H1 (cell line): ENCODE results near the gene PBX1. TPM values are rescaled to one million over a fixed set of nuclear protein-coding genes. Genes with fewer than 3 reads are reported as not detected.

Source experiments
- CTCF ChIA-PET: fragments of 300-600 bp; sonication (Branson Sonifier 250); formaldehyde crosslinking; loops from one replicate; lab custom pipeline; 2021; ENCODE audit not compliant: partially characterized antibody; lab: Charles Lee
- POLR2A ChIA-PET: fragments of 300-600 bp; sonication (Branson Sonifier 250); formaldehyde crosslinking; loops from one replicate; lab custom pipeline; 2021; ENCODE audit warnings: inconsistent platforms; ENCODE audit not compliant: partially characterized antibody; lab: Charles Lee
- DNase-seq, 2 experiments: peaks; one replicate each; pipeline versions ENCODE4 v3.0.0 to v3.0.0-alpha.2; 2010 to 2022; ENCODE audit warnings: low spot score in 2 of 2, low read depth in 1 of 2, mixed read lengths in 1 of 2
- FAIRE-seq: peaks from 2 replicates; lab custom pipeline; 2011; peaks lifted over from hg19 to GRCh38; lab: Jason Lieb, UNC
- H2AFZ ChIP-seq: 2 replicates; pipeline ENCODE4 v1.8.1; 2012; ENCODE audit warnings: low read length, inconsistent platforms
- H2AK5ac ChIP-seq: 2 replicates; pipeline ENCODE4 v1.6.1; 2013; ENCODE audit warnings: low read depth, low read length
- H2BK120ac ChIP-seq: replicated peaks from 2 replicates; pipeline ENCODE3; 2013; ENCODE audit warnings: low read depth, low read length, inconsistent platforms
- H2BK12ac ChIP-seq: 2 replicates; pipeline ENCODE4 v1.6.1; 2013; ENCODE audit warnings: low read depth, low read length
- H2BK15ac ChIP-seq: 2 replicates; pipeline ENCODE4 v1.6.1; 2013; ENCODE audit warnings: low read length
- H2BK20ac ChIP-seq: 2 replicates; pipeline ENCODE4 v1.6.1; 2013; ENCODE audit warnings: low read length
- H2BK5ac ChIP-seq: 2 replicates; pipeline ENCODE4 v1.6.1; 2013; ENCODE audit warnings: low read depth, low read length
- H3K14ac ChIP-seq: 2 replicates; pipeline ENCODE4 v1.6.1; 2013; ENCODE audit warnings: inconsistent platforms; ENCODE audit not compliant: insufficient read length
- H3K18ac ChIP-seq: 2 replicates; pipeline ENCODE4 v1.6.1; 2013; ENCODE audit warnings: low read length; ENCODE audit errors: extremely low read depth
- H3K23ac ChIP-seq: 2 replicates; pipeline ENCODE4 v1.6.1; 2013; ENCODE audit warnings: inconsistent platforms; ENCODE audit not compliant: insufficient read length
- H3K23me2 ChIP-seq: 2 replicates; pipeline ENCODE4 v1.6.1; 2013; ENCODE audit warnings: low read depth, low read length
- H3K27ac ChIP-seq: 2 replicates; pipeline ENCODE4 v1.6.1; 2011; ENCODE audit warnings: low read depth, low read length, inconsistent platforms
- H3K27me3 ChIP-seq, 4 experiments: replicated peaks in 1 of 4; 1 replicate in 1 of 4; 2 replicates in 3 of 4; pipeline versions ENCODE4 v1.6.1 to v1.8.1; 2011 to 2013; ENCODE audit warnings: low read length in 3 of 4, mild to moderate bottlenecking in 3 of 4, inconsistent platforms in 2 of 4, mixed read lengths in 2 of 4, moderate library complexity in 1 of 4; ENCODE audit not compliant: control insufficient read depth in 3 of 4, insufficient read depth in 3 of 4; ENCODE audit errors: extremely low read depth in 1 of 4
- H3K36me3 ChIP-seq, 4 experiments: 2 replicates each; pipeline versions ENCODE4 v1.6.1 to v1.8.1; 2011 to 2013; ENCODE audit warnings: mild to moderate bottlenecking in 4 of 4, low read length in 3 of 4, moderate library complexity in 2 of 4, control low read depth in 1 of 4, inconsistent platforms in 1 of 4; ENCODE audit not compliant: insufficient read depth in 4 of 4, control insufficient read depth in 2 of 4
- H3K4ac ChIP-seq: replicated peaks from 2 replicates; pipeline ENCODE3; 2013; ENCODE audit warnings: low read length, low read depth, mixed read lengths, inconsistent platforms; ENCODE audit not compliant: insufficient read length
- H3K4me1 ChIP-seq, 4 experiments: replicated peaks in 1 of 4; 1 replicate in 1 of 4; 2 replicates in 3 of 4; pipeline versions ENCODE4 v1.6.1 to v1.8.1; 2011 to 2013; ENCODE audit warnings: low read length in 3 of 4, inconsistent platforms in 2 of 4, mixed read lengths in 1 of 4; ENCODE audit not compliant: insufficient read depth in 4 of 4, control insufficient read depth in 3 of 4
- H3K4me2 ChIP-seq, 2 experiments: 2 replicates each; pipeline versions ENCODE4 v1.6.1 to v1.8.1; 2011 to 2013; ENCODE audit warnings: low read depth in 2 of 2, low read length in 2 of 2, control low read depth in 1 of 2, inconsistent platforms in 1 of 2, mild to moderate bottlenecking in 1 of 2; ENCODE audit not compliant: insufficient read depth in 1 of 2
- H3K4me3 ChIP-seq, 4 experiments: fragments of 200-600, 300-600 bp in 1 of 4; sonication (generic), shearing (Covaris generic), sonication (Bioruptor Twin) in 1 of 4; 2 replicates each; pipeline versions ENCODE4 v1.5.1 to v1.8.1; 2011 to 2016; ENCODE audit warnings: low read length in 4 of 4, low read depth in 3 of 4, control low read depth in 2 of 4, inconsistent platforms in 2 of 4, mild to moderate bottlenecking in 2 of 4, mixed read lengths in 1 of 4, moderate library complexity in 1 of 4; ENCODE audit not compliant: insufficient read depth in 2 of 4; ENCODE audit errors: extremely low read depth in 1 of 4
- H3K56ac ChIP-seq: replicated peaks from 2 replicates; pipeline ENCODE3; 2013; ENCODE audit warnings: low read depth, mild to moderate bottlenecking, mixed read lengths, low read length, inconsistent platforms; ENCODE audit not compliant: insufficient read length
- H3K79me1 ChIP-seq: 2 replicates; pipeline ENCODE4 v1.6.1; 2013; ENCODE audit warnings: low read depth, low read length, control low read depth
- H3K79me2 ChIP-seq, 2 experiments: 2 replicates each; pipeline versions ENCODE4 v1.6.1 to v1.8.1; 2012 to 2013; ENCODE audit warnings: low read length in 2 of 2, mild to moderate bottlenecking in 2 of 2, inconsistent platforms in 1 of 2; ENCODE audit not compliant: insufficient read depth in 2 of 2, control insufficient read depth in 1 of 2
- H3K9ac ChIP-seq, 4 experiments: replicated peaks in 1 of 4; 1 replicate in 1 of 4; 2 replicates in 3 of 4; pipeline versions ENCODE4 v1.6.1 to v1.8.1; 2011 to 2013; ENCODE audit warnings: low read depth in 3 of 4, low read length in 3 of 4, control low read depth in 2 of 4, mild to moderate bottlenecking in 2 of 4, moderate library complexity in 2 of 4, inconsistent platforms in 1 of 4; ENCODE audit errors: extremely low read depth in 1 of 4
- H3K9me3 ChIP-seq, 2 experiments: 2 replicates each; pipeline versions ENCODE4 v1.6.1 to v1.8.1; 2012 to 2013; ENCODE audit warnings: mild to moderate bottlenecking in 2 of 2, moderate library complexity in 2 of 2, control low read depth in 1 of 2, inconsistent platforms in 1 of 2, low read depth in 1 of 2, low read length in 1 of 2, mixed read lengths in 1 of 2; ENCODE audit not compliant: insufficient read depth in 2 of 2
- H4K20me1 ChIP-seq, 2 experiments: replicated peaks in 1 of 2; 2 replicates each; pipeline versions ENCODE3 to v1.8.1; 2011 to 2013; ENCODE audit warnings: inconsistent platforms in 2 of 2, low read length in 2 of 2, mild to moderate bottlenecking in 1 of 2; ENCODE audit not compliant: insufficient read depth in 2 of 2, control insufficient read depth in 1 of 2
- H4K5ac ChIP-seq: 2 replicates; pipeline ENCODE4 v1.6.1; 2013; ENCODE audit warnings: low read length, low read depth, mixed read lengths, inconsistent platforms; ENCODE audit not compliant: insufficient read length
- H4K8ac ChIP-seq: 2 replicates; pipeline ENCODE4 v1.8.0; 2013; ENCODE audit warnings: mild to moderate bottlenecking, moderate library complexity, low read length, inconsistent platforms; ENCODE audit not compliant: insufficient read depth; ENCODE audit errors: extremely low read depth
- H4K91ac ChIP-seq: replicated peaks from 2 replicates; pipeline ENCODE3; 2013; ENCODE audit warnings: low read length, mixed read lengths, inconsistent platforms; ENCODE audit not compliant: insufficient read length
- HDAC2 ChIP-seq, 2 experiments: fragments of 300-600 bp in 1 of 2; sonication (generic) in 1 of 2; IDR thresholded peaks; 2 replicates each; pipeline ENCODE4 v1.6.1; 2011 to 2012; ENCODE audit warnings: low read depth in 2 of 2, low read length in 2 of 2, mild to moderate bottlenecking in 2 of 2, moderate library complexity in 2 of 2, borderline replicate concordance in 1 of 2, inconsistent platforms in 1 of 2
- NRF1 ChIP-seq: IDR thresholded peaks from 2 replicates; pipeline ENCODE4 v1.6.1; 2011; ENCODE audit warnings: mild to moderate bottlenecking, low read depth, low read length, improper control_type of control experiment
- RXRA ChIP-seq: IDR thresholded peaks from 2 replicates; pipeline ENCODE4 v1.6.1; 2011; ENCODE audit warnings: low read depth, mild to moderate bottlenecking, low read length, moderate library complexity; ENCODE audit not compliant: insufficient read depth
- SAP30 ChIP-seq: fragments of 300-600 bp; sonication (generic); IDR thresholded peaks from 2 replicates; pipeline ENCODE4 v1.7.1; 2012; ENCODE audit warnings: low read length, moderate library complexity, mild to moderate bottlenecking, inconsistent platforms; ENCODE audit not compliant: insufficient read depth, insufficient replicate concordance
- SIN3A ChIP-seq, 2 experiments: IDR thresholded peaks in 1 of 2; conservative IDR thresholded peaks in 1 of 2; 2 replicates each; pipeline ENCODE4 v1.6.1; 2011 to 2012; ENCODE audit warnings: low read length in 2 of 2, improper control_type of control experiment in 1 of 2, low read depth in 1 of 2, mild to moderate bottlenecking in 1 of 2
- SRF ChIP-seq: IDR thresholded peaks from 2 replicates; pipeline ENCODE4 v1.6.1; 2011; ENCODE audit warnings: mild to moderate bottlenecking, low read depth, low read length, moderate library complexity
- TBP ChIP-seq: IDR thresholded peaks from 2 replicates; pipeline ENCODE4 v1.6.1; 2011; ENCODE audit warnings: low read depth, low read length, improper control_type of control experiment
- WGBS, 2 experiments: shearing (Covaris generic) in 1 of 2; methylation state at CpG; one replicate each; pipeline versions ENCODE4 v1.1.6 to v1.1.7; 2013 to 2015; ENCODE audit warnings: low lambda C conversion rate in 2 of 2, mixed read lengths in 2 of 2, inconsistent platforms in 1 of 2, low coverage in 1 of 2, missing lambda C conversion rate in 1 of 2; ENCODE audit not compliant: insufficient replicate concordance in 2 of 2, insufficient coverage in 1 of 2, insufficient read length in 1 of 2; ENCODE audit errors: extremely low coverage in 1 of 2, missing lambda C conversion rate in 1 of 2; 5-methylcytosine and 5-hydroxymethylcytosine counted together
- polyA plus RNA-seq, 7 experiments: library from polyadenylated mRNA; depleted of rRNA in 3 of 7; stranded (reverse) in 5 of 7; unstranded in 2 of 7; fragments of >200 nt in 5 of 7; fragments of 200-250 nt in 2 of 7; gene quantifications; 1 replicate in 5 of 7; 2 replicates in 1 of 7; 4 replicates in 1 of 7; pipeline versions ENCODE4 v1.2.1 to v1.2.3, GENCODE V29; 2011 to 2013; ENCODE audit warnings: missing spikeins in 2 of 7, mixed read lengths in 2 of 7
- total RNA-seq: library from RNA; stranded (reverse); fragmentation: NEBNext Ultra II Directional; extraction: Animal tissue kit (Norgen Biotek cat#: 25700); gene quantifications from 2 replicates; pipeline ENCODE4 v1.2.1, GENCODE V29; 2021

Gene PBX1
- total and polyA plus RNA-seq, 2 of the 8 experiments (the other 6 are each of a cell fraction or from before 2014, with no cell fraction given) = 87.4 to 124 TPM

DNA sequence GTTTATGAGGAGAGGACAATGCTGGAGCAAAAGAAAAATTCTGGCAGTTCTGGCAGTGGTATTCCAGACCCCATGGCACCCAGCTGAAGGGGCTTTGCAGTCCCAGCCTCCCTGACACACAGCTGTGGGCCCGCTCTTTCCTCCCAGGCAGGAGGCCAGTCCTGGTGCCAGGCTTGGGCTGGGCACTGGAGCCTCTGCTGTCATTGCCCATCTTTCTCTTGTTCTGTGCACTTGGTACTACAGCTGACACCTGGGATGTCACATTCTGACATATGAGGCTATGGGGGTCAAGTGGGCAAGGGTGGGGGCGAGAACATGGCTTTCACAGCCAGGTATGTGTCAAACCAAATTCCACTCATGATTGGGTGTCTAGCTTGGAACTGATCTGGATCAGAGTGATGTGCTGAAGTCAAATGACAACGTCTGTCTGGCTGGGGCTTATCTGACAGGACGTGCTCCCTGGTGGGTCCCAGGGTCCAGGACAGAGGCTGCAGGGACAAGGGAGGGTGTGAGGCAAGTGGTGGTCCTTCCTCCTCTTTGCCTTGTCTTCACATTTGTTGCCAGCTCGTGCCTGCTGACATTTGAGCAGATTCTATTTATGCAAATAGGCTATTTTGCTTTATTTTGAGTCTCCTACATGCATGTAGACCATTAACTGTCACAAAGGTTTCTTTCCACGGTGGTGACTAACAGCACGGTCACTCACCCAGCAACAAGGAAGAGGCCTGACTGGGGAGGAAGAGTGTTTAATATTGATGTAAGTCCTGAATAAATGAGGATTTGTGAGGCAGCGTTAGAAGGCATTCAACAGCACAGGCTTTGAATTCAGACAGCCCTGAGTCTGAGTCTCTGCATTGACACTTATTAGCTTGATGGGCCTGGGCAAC is 336.3 kb downstream of the PBX1 start:
- Histone ChIP-seq H2BK120ac (no peak overlapping the region), H4K8ac (no peak overlapping the region), H2AK5ac (no peak overlapping the region), H3K9ac (no peak overlapping the region), H2BK15ac (no peak overlapping the region), H3K4me1 (peaks cover 0 to 5% (median 0%) of the 10 kb centered on the region in 4 experiments; a peak in 1 of 7 replicates), H2BK5ac (no peak overlapping the region), H4K5ac (no peak overlapping the region), H3K36me3 (no peaks in the 10 kb centered on the region), H2BK12ac (no peak overlapping the region), H3K23me2 (no peaks in the 10 kb centered on the region), H3K18ac (no peak overlapping the region), H3K14ac (no peak overlapping the region), H2AFZ (no peak overlapping the region), H3K27ac (no peak overlapping the region), H3K9me3 (no peaks in the 10 kb centered on the region), H3K56ac (no peak overlapping the region), H3K79me1 (no peaks in the 10 kb centered on the region), H3K23ac (no peak overlapping the region), H3K27me3 (no peaks in the 10 kb centered on the region), H3K79me2 (no peaks in the 10 kb centered on the region), H4K91ac (peak overlapping the region; percentile 12), H2BK20ac (no peak overlapping the region), H3K4me3 (no peak overlapping the region), H4K20me1 (no peaks in the 10 kb centered on the region), H3K4ac (no peak overlapping the region), H3K4me2 (no peak overlapping the region)
- FAIRE-seq (no peak), DNase-seq (no peak)
- no peak for TF ChIP-seq NRF1
- no peak for TF ChIP-seq SRF
- no peak for TF ChIP-seq RXRA
- no peak for TF ChIP-seq TBP
- no peak for TF ChIP-seq SIN3A (conservative IDR thresholded peaks at IDR 0.05 in 1 of 2, IDR thresholded peaks at IDR 0.05 in 1 of 2; ENCODE audit: low read depth in 1 of 2, low read length in 2 of 2)
- TF ChIP-seq SAP30 = no peak
- TF ChIP-seq HDAC2 (IDR thresholded peaks at IDR 0.05; ENCODE audit: borderline replicate concordance in 1 of 2, low read depth in 2 of 2, low read length in 2 of 2) = no peak
- ChIA-PET POLR2A (no interaction called here), CTCF (interaction anchor here (0.8 to 2.0 kb wide), 3 partner anchors 22 to 1482 kb away, joined by 3 to 6 read pairs (median 3); no protein-coding TSS in a partner anchor)
- 75% methylated on average over 8 of the region's 8 CpGs; no CpG with 5 or more reads in 1 of the 2 experiments for WGBS, 2 experiments
